K562 (cell line): ENCODE data around the gene UBXN11. TPM values are rescaled to one million over a fixed set of nuclear protein-coding genes. Genes with fewer than 3 reads are reported as not detected.

Source experiments
- ARID2 ChIP-seq: fragments of 450-650 bp; IDR thresholded peaks from 2 replicates; pipeline ENCODE4 v1.6.1; 2017; ENCODE audit warnings: antibody characterized with exemption, mild to moderate bottlenecking
- BHLHE40 ChIP-seq: IDR thresholded peaks from 2 replicates; pipeline ENCODE4 v1.6.1; 2011; ENCODE audit warnings: low read length, improper control_type of control experiment
- BRCA1 ChIP-seq, 2 experiments: fragments of 450-650 bp in 1 of 2; sonication (generic) in 1 of 2; formaldehyde crosslinking in 1 of 2; IDR thresholded peaks; 2 replicates each; pipeline versions ENCODE4 v1.5.0 to v1.6.1; 2017 to 2020; ENCODE audit warnings: mild to moderate bottlenecking in 1 of 2, missing genetic modification reagents in 1 of 2
- CHCHD3 ChIP-seq: fragments of 250-450 bp; sonication (Bioruptor Pico); IDR thresholded peaks from 2 replicates; pipeline ENCODE4 v2.1.2; 2022; ENCODE audit warnings: mild to moderate bottlenecking
- ERF ChIP-seq: fragments of 450-650 bp; formaldehyde crosslinking; IDR thresholded peaks from 2 replicates; pipeline ENCODE4 v1.4.0; 2020; ENCODE audit warnings: mild to moderate bottlenecking, mixed read lengths
- KAT7 ChIP-seq: sonication (generic); formaldehyde crosslinking; IDR thresholded peaks from 2 replicates; pipeline ENCODE4 v1.8.0; 2022; ENCODE audit warnings: missing genetic modification reagents, mild to moderate bottlenecking, borderline replicate concordance
- NR2C1 ChIP-seq, 2 experiments: fragments of 450-650 bp; IDR thresholded peaks; 2 replicates each; pipeline ENCODE4 v1.6.1; 2017; ENCODE audit warnings: mild to moderate bottlenecking in 2 of 2, antibody characterized with exemption in 1 of 2, inconsistent platforms in 1 of 2, missing compliant biosample characterization in 1 of 2, missing genetic modification characterization in 1 of 2
- PHF8 ChIP-seq: fragments of 200-600 bp; sonication (generic); IDR thresholded peaks from 2 replicates; pipeline ENCODE4 v1.6.1; 2012; ENCODE audit warnings: mixed run types, mild to moderate bottlenecking, inconsistent platforms, low read length, moderate library complexity, borderline replicate concordance
- POLR3G ChIP-seq: IDR thresholded peaks from 2 replicates; pipeline ENCODE4 v1.6.1; 2011; ENCODE audit not compliant: insufficient read length, insufficient replicate concordance; ENCODE audit errors: extremely low read depth
- SMARCA4 ChIP-seq: fragments of 450-650 bp; IDR thresholded peaks from 2 replicates; pipeline ENCODE4 v1.6.1; 2016
- TAF1 ChIP-seq: IDR thresholded peaks from 2 replicates; pipeline ENCODE4 v1.6.1; 2011; ENCODE audit warnings: mild to moderate bottlenecking, low read length, moderate library complexity; ENCODE audit not compliant: insufficient read depth, control insufficient read depth, severe bottlenecking; ENCODE audit errors: extremely low read depth
- ZBTB40 ChIP-seq, 2 experiments: fragments of 450-650 bp in 1 of 2; sonication (generic) in 1 of 2; formaldehyde crosslinking in 1 of 2; IDR thresholded peaks; 2 replicates each; pipeline versions ENCODE4 v1.7.1 to v1.9.0; 2016 to 2022; ENCODE audit warnings: inconsistent platforms in 1 of 2, mild to moderate bottlenecking in 1 of 2, missing genetic modification reagents in 1 of 2
- ZNF134 ChIP-seq: fragments of 250-450 bp; sonication (Bioruptor Pico); conservative IDR thresholded peaks from 2 replicates; pipeline ENCODE4 v1.4.0; 2020
- polyA plus RNA-seq, 8 experiments: library from polyadenylated mRNA; depleted of rRNA in 4 of 8; stranded (reverse) in 5 of 8; unstranded in 3 of 8; fragments of >200 nt; fragmentation: Nextera tagmentation in 2 of 8; fragmentation: Illumina TruSeq in 1 of 8; extraction: Ambion mirVana in 2 of 8; extraction: Trizol in 1 of 8; gene quantifications; 2 replicates each; pipeline versions ENCODE4 v1.2.1 to v1.2.3, GENCODE V29; 2011 to 2014; ENCODE audit warnings: inconsistent platforms in 1 of 8, missing spikeins in 1 of 8
- total RNA-seq, 7 experiments: library from RNA; depleted of rRNA in 6 of 7; stranded (reverse); fragments of >200 nt in 6 of 7; fragmentation: Illumina TruSeq in 2 of 7; extraction: Trizol in 2 of 7; gene quantifications; 2 replicates each; pipeline versions ENCODE4 v1.2.1 to v1.2.3, GENCODE V29; 2011 to 2021; ENCODE audit warnings: low replicate concordance in 1 of 7
- TF ChIP-seq, protein P1 (sequence below): sonication (generic); formaldehyde crosslinking; IDR thresholded peaks from 2 replicates; pipeline ENCODE4 v1.8.1; 2022; ENCODE audit warnings: missing genetic modification reagents
- TF ChIP-seq, protein P2 (sequence below): fragments of 450-650 bp; formaldehyde crosslinking; IDR thresholded peaks from 2 replicates; pipeline ENCODE4 v1.4.0; 2022; ENCODE audit warnings: mild to moderate bottlenecking, moderate library complexity

UBXN11 gene
- total and polyA plus RNA-seq, 9 of the 15 experiments (the other 6 are each of a cell fraction or from before 2014, with no cell fraction given) = 0.48 to 34.3 (median 11.3) TPM

DNA sequence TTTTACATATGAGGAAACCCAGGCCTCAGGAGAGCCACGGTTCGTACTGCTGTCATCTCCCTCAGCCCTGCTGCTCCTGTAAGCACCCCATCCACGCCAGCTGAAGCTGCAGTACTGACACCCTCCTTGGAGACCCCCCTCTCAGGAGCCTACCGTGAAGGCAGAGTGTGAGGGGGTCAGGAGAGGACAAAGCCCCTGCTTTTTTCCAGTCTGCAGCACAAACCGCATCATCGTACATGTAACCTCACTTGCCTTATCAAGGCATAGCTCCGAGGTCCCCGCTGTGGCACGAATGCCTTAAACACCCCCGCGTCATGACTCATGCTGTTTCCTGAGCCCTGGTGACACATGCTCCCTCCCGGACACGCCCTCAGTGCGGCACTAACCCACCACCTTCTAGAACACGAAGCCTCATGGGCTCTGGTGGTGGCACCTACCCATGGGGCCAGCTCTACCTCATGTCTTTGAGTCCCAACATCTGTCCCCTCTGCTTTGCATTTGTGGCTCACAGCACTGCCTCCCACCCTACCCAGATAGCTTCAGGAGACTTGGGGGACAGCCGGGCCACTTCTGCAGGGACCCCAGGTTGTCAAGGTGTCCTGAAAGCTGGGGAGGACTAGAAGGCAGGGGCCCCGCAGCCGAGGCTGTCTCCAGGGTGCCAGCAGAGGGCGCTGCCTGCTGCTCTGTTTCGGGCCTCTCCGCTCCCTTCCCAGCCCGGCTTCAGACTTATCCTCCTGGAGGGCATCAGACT lies 21.7 kb downstream of the UBXN11 start (continued):
- peak; percentile 57 for TF ChIP-seq ZBTB40 (IDR thresholded peaks at IDR 0.05)
- peak; percentile 62; the same call in 1 of the 2 replicates for TF ChIP-seq ZBTB40 (CRISPR knock-in tag; IDR thresholded peaks at IDR 0.05)
- TF ChIP-seq BHLHE40 = peak; percentile 94
- 0 out of 2 replicates have a peak, but pooled peaks have one; percentile 2 for TF ChIP-seq ZNF134 (CRISPR knock-in tag)
- TF ChIP-seq CHCHD3 (CRISPR knock-in tag) = no peak
- no peak for TF ChIP-seq POLR3G
- no peak for TF ChIP-seq PHF8
- peak; percentile 99 for TF ChIP-seq SMARCA4
- no peak for TF ChIP-seq BRCA1 (IDR thresholded peaks at IDR 0.05)
- no peak for TF ChIP-seq BRCA1 (CRISPR knock-in tag; IDR thresholded peaks at IDR 0.05)
- no peak; the same call in none of the 2 replicates for TF ChIP-seq KAT7 (CRISPR knock-in tag)
- no peak for TF ChIP-seq ARID2
- TF ChIP-seq, protein P1, sequence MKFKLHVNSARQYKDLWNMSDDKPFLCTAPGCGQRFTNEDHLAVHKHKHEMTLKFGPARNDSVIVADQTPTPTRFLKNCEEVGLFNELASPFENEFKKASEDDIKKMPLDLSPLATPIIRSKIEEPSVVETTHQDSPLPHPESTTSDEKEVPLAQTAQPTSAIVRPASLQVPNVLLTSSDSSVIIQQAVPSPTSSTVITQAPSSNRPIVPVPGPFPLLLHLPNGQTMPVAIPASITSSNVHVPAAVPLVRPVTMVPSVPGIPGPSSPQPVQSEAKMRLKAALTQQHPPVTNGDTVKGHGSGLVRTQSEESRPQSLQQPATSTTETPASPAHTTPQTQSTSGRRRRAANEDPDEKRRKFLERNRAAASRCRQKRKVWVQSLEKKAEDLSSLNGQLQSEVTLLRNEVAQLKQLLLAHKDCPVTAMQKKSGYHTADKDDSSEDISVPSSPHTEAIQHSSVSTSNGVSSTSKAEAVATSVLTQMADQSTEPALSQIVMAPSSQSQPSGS (CRISPR knock-in tag) = no peak
- no peak for TF ChIP-seq NR2C1 (IDR thresholded peaks at IDR 0.05)
- 0 out of 2 replicates have a peak, but pooled peaks have one; percentile 4 for TF ChIP-seq NR2C1 (tag; IDR thresholded peaks at IDR 0.05)
- TF ChIP-seq ERF = 0 out of 2 replicates have a peak, but pooled peaks have one; percentile 24
- peak; percentile 46 for TF ChIP-seq TAF1
- TF ChIP-seq, protein P2, sequence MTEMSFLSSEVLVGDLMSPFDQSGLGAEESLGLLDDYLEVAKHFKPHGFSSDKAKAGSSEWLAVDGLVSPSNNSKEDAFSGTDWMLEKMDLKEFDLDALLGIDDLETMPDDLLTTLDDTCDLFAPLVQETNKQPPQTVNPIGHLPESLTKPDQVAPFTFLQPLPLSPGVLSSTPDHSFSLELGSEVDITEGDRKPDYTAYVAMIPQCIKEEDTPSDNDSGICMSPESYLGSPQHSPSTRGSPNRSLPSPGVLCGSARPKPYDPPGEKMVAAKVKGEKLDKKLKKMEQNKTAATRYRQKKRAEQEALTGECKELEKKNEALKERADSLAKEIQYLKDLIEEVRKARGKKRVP (CRISPR knock-in tag) = 0 out of 2 replicates have a peak, but pooled peaks have one; percentile 12
